Stimulated activated CD8-positive, alpha-beta memory T cell treated with anti-CD3 and anti-CD28 coated beads, Interleukin-12 subunit alpha, Interleukin-12 subunit beta, amount 100 ng/mL, for 4 hours (primary cell): ENCODE measurements around the gene SYMPK.

Source experiments
- DNase-seq: peaks from one replicate; pipeline ENCODE4 v3.0.0-alpha.2; 2020; ENCODE audit warnings: low read depth

Gene SYMPK

DNA sequence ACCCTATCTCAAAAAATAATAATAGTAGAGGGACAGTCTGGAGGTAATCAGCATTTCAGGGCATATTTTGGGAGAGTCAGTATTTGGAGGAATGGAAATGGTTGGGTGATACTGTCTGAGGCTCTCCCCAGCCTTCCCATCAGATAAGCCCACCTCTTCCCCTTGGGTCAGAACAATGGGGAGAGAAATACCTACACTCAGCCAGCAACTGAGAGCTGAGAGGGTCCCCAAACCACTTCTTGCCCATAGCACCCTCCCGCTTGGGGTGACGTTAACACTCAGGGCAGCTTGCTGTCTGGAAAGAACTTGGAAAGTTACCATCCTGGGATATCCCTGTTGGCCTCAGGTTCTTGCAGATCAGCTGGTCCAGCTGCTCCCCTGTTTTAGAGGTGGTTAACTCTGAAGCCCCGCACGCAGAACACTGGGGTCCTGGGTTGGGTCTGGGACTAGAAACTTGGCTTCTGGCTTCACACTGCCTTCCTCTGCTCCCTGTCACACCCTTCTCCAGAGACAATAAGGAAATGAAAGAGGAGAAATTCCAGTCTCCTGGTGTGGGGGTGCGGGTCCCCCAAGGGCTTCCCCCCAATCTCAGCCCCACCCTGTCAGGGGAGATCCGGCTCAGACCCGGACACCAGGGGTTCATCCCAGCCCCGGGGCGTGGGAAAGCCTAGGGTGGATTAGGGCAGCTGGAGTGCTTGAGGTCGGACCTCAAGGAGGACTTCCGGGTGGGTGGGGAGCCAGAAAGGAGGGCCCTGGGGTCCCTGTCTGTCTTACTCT is 3.6 kb upstream of the SYMPK start:
- no peak for DNase-seq

- DNase-seq = no peak
These were observed 2.5 kb upstream of the SYMPK start for GRCh38 chr19:45865269-45865948.

DNA sequence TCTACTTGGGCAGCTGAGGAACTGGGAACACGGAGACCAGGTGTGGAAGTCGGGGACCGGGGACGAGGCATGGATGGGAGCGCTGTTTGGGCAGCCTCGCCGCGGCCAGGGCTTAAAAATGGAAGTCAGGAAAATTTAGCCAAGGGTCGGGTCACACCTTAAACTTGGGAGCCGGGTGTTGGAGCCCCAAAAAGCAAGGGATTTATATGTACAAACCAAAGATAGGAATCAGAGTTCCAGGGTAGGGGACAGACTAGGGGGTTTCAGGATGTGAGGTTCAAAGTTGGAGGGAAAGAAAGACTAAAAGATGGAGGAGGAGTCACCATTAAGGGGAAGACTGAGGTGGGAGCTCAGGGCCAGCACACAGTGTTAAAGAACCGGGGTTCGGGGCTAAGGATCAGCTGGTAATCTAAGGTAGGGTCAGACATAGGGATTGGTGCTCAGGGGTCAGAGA is 1.7 kb upstream of the SYMPK start:
- DNase-seq = no peak

GRCh38 chr19:45863840-45864628 is 1.1 kb upstream of the SYMPK start, which contains the start of gene FOXA3:
FOXA3 (plus strand) TSS chr19:45864326; CDS start chr19:45864457, 131 bp downstream.
- peak; percentile 43 for DNase-seq

DNA sequence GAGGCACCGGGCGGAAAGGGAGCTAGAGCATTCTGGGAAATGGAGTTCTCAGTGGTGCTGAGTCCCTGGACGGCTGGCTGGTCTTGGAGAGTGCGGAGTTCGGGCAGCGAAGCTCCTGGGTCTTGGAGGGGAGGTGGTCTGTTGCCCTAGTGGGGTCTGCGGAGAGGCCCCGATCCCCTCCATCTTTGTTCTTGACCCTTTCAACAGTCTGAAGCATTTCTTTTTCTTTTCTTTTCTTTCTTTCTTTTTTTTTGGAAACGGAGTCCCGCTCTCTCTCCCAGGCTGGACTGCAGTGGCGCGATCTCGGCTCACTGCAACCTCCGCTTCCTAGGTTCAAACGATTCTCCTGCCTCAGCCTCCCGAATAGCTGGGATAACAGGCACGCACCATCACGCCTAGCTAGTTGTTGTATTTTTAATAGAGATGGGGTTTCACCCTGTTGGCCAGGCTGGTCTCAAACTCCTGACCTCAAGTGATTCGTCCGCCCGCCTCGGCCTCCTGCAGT is 440 bp upstream of the SYMPK start:
- no peak for DNase-seq

DNA sequence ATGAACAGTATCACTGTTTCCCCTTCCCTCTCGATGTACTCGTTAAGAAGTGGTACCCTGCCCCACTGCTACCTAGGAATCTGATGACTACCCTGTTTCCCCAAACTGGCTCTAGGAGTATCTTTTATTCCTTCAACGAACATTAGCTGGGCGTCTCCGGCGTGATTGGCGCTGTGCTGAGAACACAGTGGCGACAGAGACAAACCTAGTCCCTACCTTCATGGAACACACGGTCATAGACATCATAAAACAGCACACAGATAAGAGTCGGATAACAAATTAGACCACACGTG is 730 bp downstream of the SYMPK start:
- no peak for DNase-seq

DNA sequence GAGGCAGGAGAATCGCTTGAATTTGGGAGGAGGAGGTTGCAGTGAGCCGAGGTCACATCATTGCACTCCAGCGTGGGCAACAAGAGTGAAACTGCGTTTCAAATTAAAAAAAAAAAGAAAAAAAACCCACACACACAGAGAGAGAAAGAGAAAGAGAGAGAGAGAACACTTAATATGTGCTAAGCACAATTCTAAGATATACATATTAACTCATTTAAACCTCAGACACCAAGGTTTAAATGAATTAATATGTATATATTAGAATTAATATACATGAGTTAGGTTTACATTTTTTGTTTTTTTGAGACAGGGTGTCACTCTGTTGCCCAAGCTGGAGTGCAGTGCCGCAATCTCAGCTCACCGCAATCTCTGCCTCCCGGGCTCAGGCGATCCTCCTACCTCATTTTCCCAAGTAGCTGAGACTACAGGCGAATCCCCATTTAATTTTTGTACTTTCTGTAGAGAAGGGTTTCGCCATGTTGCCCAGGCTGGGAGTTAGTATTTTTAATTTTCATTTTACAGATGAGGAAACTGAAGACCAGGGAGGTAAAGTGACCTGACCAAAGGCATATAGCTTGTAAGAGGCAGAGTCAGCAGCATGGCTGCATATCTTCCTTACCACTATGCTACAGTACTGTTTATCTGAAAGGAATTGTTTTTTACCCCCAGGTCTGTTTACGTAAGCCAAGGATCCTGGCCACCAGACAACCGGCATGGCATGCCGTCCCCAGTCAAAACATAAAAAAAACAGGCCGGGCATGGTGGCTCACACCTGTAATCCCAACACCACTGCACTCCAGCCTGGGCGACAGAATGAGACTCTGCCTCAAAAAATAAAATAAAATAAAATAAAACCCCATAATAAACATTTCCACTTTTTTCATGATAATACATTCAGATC is 2.3 kb downstream of the SYMPK start:
- no peak for DNase-seq

DNA sequence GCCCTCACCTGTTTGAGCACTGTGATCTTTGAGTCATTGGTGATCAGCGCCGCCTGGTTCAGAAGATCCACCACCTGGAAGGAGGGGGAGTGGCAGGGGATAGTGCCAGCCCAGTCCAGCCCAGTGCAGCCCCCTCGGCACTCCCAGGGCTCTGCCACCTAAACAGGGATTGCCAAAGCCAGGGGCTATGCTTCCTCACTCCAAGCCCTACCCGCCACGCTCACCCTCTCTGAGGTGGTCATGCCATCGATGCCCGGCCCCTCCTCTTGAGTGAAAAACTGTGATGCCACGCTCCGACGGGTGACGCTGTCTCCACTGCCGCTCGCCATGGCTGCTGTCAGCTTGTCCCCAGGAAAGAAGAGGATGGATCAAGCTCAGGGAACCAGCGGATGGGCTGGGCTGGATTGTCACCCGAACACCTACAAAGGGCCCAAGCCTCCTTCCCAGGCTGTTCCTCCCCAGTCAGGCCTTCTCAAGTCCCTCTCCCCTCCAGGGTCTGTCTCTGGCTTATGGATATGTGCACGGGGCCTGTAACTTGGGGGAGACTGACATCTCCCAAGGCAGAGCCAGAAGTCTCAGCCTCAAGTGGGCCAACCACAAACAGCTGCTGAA is 8.7 kb downstream of the SYMPK start:
- DNase-seq = no peak

DNA sequence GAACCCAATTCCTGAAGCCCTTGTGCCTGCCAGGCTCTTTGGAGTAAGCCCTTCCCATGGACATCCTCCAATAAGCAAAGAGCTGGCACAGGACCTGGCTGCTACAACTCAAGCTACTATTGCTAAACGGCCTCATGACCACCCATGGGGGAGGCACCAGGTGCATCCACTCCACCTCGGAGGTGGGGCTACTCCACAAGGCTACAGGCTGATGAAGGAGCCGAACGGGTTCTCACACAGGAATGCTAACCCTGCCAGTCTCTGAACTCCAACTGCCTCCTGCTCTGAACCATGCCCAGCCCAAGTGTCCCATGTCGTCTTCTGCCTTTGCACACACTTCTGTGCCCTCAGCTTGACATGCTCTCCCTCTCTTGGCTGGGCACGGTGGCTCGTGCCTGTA is 10.0 kb downstream of the SYMPK start:
- no peak for DNase-seq

DNA sequence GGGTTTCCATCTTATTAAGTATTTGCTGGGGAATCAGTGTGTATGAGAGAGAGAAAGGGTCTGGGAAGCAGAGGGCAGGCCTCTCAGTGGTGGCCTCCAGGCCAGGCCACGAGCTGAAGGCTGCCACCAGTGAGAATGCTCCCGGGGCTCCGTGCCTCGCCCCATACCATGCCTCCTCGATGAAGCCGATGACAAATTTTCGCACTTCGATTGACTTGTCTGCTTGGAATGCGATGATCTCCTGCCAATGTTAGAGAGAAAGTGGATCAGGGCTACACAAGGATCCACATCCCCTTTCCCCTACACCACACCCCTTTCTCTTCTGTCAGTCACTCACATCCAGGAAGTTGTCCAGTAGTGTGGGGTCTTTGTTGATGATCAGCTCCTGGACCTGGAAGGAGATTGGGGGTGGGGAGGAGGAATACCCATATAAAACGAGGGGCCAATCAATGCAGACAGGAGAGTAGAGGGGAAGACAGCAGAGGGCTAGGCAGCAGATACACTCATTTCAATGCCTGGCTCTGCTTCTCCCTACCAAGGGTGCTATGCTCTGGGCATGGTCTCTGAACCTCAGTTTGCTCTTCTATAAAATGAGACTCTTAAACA is 10.7 kb downstream of the SYMPK start:
- no peak for DNase-seq

DNA sequence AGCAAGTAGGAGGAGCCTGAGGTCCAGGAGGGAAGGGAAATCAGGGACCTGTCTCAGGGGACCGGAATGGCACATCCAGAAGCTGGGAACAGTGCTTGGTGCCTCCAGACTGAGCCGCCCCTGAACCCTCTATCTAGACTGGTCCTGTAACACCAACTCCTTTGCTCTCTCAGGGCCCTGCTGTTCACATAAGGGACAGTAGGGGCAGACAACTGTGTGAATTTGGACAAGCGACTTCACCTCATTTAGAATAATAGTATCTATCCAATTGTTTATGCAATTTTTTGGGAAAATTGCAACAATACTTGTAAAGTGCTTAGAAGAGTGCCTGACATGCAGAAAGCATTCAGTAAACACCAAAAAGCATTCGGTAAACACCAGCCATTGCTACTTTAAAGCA is 14.0 kb downstream of the SYMPK start:
- no peak for DNase-seq

- DNase-seq = no peak
These were observed 15.3 kb downstream of the SYMPK start for GRCh38 chr19:45847663-45848062.

DNA sequence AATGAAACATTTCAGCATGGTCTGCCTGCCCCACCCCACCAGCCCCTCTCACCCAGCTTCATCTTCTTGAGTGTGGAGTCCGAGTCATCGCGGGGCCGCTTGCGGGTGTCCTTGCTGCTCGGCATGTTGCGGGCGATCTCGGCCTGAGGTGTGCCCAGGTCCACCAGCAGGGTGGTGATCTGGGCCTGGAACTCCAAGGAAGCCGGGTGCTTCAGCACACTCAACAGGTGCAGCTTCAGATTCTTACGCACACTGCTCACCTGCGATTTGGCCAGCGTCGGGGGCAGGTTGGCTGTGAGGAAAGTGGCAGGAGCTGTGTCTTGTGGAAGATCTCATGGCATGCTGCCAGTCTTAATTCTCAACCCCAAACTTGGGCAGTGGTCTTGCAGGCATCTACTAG is 20.7 kb downstream of the SYMPK start:
- no peak for DNase-seq

- DNase-seq = no peak
These were observed 28.0 kb downstream of the SYMPK start for GRCh38 chr19:45834970-45835369.

- DNase-seq = no peak
These were observed 34.0 kb downstream of the SYMPK start for GRCh38 chr19:45828945-45829344.

DNA sequence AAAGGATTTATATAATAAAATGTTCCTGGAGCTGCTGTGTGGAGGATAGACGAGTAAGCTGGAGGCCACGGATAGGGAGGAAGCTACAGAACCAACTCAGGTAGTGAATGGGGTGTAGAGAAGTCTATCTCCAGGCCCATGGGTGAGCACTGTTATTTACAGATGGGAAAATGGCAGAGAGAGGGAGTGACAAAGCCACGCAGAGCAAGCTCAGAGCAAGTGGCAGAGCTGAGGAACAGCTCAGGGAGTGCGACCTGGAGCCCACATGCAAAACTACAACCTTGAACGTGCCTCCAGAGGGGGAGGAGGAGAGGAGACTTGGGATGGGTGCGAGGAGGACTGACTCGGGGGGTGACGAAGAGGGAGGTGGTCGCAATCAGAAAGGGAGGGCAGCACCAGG is 34.4 kb downstream of the SYMPK start:
- DNase-seq = no peak

- DNase-seq = no peak
These were observed 35.4 kb downstream of the SYMPK start for GRCh38 chr19:45827459-45828093.

GRCh38 chr19:45826934-45827333 is 36.0 kb downstream of the SYMPK start:
- DNase-seq = no peak

GRCh38 chr19:45825917-45826893 is 36.7 kb downstream of the SYMPK start:
- DNase-seq = no peak
